ENCODE data around the gene RBMS3. TPM values are rescaled to one million over a fixed set of nuclear protein-coding genes. Genes with fewer than 3 reads are reported as not detected.
"Not testable (repeated sequence)": the region's sequence is repeated elsewhere in the genome, so short reads cannot be mapped to it uniquely, and the experiment has no call there.

RBMS3 gene
- total RNA-seq, 1 donor = 81.1 TPM

DNA sequence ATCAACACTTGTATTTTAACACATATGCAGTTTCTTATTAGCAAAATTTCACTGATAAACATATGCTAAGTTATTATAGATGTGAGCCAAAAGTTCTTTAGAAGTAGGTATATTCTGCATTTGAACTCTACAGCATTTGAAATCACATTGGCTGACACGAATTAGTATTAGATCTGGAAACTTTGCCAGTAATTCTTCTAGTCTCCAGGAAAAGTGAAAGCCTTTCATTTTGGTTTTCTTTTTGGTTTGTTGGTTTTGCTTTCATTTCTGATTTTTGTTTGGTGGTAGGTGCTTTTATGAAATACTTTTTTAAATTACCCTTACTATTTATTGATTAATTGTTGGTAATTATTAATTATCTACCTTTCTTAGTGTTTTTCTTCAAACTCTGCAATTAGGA, 72.9 kb downstream of the RBMS3 start:
- no peaks in the 10 kb centered on the region for H3K27me3 ChIP-seq (ENCODE audit: insufficient read depth, low read length)
- peaks cover 74% of the 10 kb centered on the region for H3K79me2 ChIP-seq (ENCODE audit: insufficient read depth, low read length)
- DNase-seq (ENCODE audit: insufficient read length, low spot score, missing footprints) = no peak
- peaks cover 8% of the 10 kb centered on the region for H3K4me1 ChIP-seq (ENCODE audit: insufficient read depth, low read length)
- no peak overlapping the region for H3K27ac ChIP-seq (ENCODE audit: low read depth, low read length)
- no peaks in the 10 kb centered on the region for H3K36me3 ChIP-seq (ENCODE audit: insufficient read depth, low read length)
- TF ChIP-seq CTCF (IDR thresholded peaks at IDR 0.05; ENCODE audit: extremely low read depth, low read depth, low read length) = no peak
- H2AFZ ChIP-seq (ENCODE audit: low read length) = no peak overlapping the region
- peak overlapping the region; percentile 16 for H3K4me2 ChIP-seq (ENCODE audit: insufficient read depth, low read length)
- no peaks in the 10 kb centered on the region for H3K9me3 ChIP-seq (ENCODE audit: low read depth, low read length)
- no peak overlapping the region for H3K4me3 ChIP-seq (ENCODE audit: insufficient read depth, low read length)
- no peaks in the 10 kb centered on the region for H4K20me1 ChIP-seq (ENCODE audit: insufficient read depth, low read length)

GRCh38 chr3:29354894-29355293, 74.0 kb downstream of the RBMS3 start:
- Histone ChIP-seq H3K79me2 (ENCODE audit: insufficient read depth, low read length) (peaks cover 65% of the 10 kb centered on the region), H3K4me1 (ENCODE audit: insufficient read depth, low read length) (peaks cover 7% of the 10 kb centered on the region), H3K4me3 (ENCODE audit: insufficient read depth, low read length) (no peak overlapping the region), H3K27me3 (ENCODE audit: insufficient read depth, low read length) (no peaks in the 10 kb centered on the region), H3K27ac (ENCODE audit: low read depth, low read length) (no peak overlapping the region), H3K9me3 (ENCODE audit: low read depth, low read length) (no peaks in the 10 kb centered on the region), H2AFZ (ENCODE audit: low read length) (no peak overlapping the region), H3K4me2 (ENCODE audit: insufficient read depth, low read length) (no peak overlapping the region), H3K36me3 (ENCODE audit: insufficient read depth, low read length) (no peaks in the 10 kb centered on the region), H4K20me1 (ENCODE audit: insufficient read depth, low read length) (no peaks in the 10 kb centered on the region)
- no peak for TF ChIP-seq CTCF (IDR thresholded peaks at IDR 0.05; ENCODE audit: extremely low read depth, low read depth, low read length)
- DNase-seq (ENCODE audit: insufficient read length, low spot score, missing footprints) = no peak

DNA sequence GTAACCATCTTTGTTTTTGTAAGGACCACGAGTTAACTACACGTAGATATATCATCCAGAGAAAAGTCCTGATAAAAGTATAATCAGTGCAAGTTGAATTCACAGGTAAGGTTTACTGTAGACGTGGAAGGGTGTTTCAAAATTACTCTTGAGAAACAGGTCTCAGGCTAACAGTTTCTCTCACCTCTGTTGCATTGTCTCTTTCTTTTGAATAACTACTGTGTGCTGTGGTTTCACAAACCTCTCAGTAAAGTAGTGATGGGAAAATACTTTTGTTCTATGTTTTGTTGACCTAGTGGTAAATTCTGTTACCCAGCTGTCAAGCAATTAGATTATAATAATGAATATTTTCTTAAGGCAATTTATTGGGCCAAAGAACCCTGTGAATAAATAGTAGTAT, 75.2 kb downstream of the RBMS3 start:
- TF ChIP-seq CTCF (IDR thresholded peaks at IDR 0.05; ENCODE audit: extremely low read depth, low read depth, low read length) = no peak
- Histone ChIP-seq H3K27ac (ENCODE audit: low read depth, low read length) (no peak overlapping the region), H3K9me3 (ENCODE audit: low read depth, low read length) (no peaks in the 10 kb centered on the region), H3K36me3 (ENCODE audit: insufficient read depth, low read length) (no peaks in the 10 kb centered on the region), H3K4me3 (ENCODE audit: insufficient read depth, low read length) (no peak overlapping the region), H3K4me1 (ENCODE audit: insufficient read depth, low read length) (peaks cover 7% of the 10 kb centered on the region), H3K27me3 (ENCODE audit: insufficient read depth, low read length) (no peaks in the 10 kb centered on the region), H2AFZ (ENCODE audit: low read length) (no peak overlapping the region), H4K20me1 (ENCODE audit: insufficient read depth, low read length) (no peaks in the 10 kb centered on the region), H3K4me2 (ENCODE audit: insufficient read depth, low read length) (no peak overlapping the region), H3K79me2 (ENCODE audit: insufficient read depth, low read length) (peaks cover 59% of the 10 kb centered on the region)
- no peak for DNase-seq (ENCODE audit: insufficient read length, low spot score, missing footprints)

GRCh38 chr3:29360289-29360688, 79.4 kb downstream of the RBMS3 start:
- peaks cover 48% of the 10 kb centered on the region for H3K79me2 ChIP-seq (ENCODE audit: insufficient read depth, low read length)
- not testable (repeated sequence) for H3K4me1 ChIP-seq (ENCODE audit: insufficient read depth, low read length); DNase-seq (ENCODE audit: insufficient read length, low spot score, missing footprints)

More at GRCh38 chr3:29360289-29360688, 79.4 kb downstream of the RBMS3 start:
- not testable (repeated sequence) for H3K4me2 ChIP-seq (ENCODE audit: insufficient read depth, low read length); H4K20me1 ChIP-seq (ENCODE audit: insufficient read depth, low read length); H3K4me3 ChIP-seq (ENCODE audit: insufficient read depth, low read length); H3K27ac ChIP-seq (ENCODE audit: low read depth, low read length); H3K36me3 ChIP-seq (ENCODE audit: insufficient read depth, low read length); H3K27me3 ChIP-seq (ENCODE audit: insufficient read depth, low read length); H2AFZ ChIP-seq (ENCODE audit: low read length); H3K9me3 ChIP-seq (ENCODE audit: low read depth, low read length)

Measured in osteoblast (primary cell).